AML-193 (cell line): Measurements from ENCODE around the gene PEX16.

Source experiments
- DNase-seq, 2 experiments: peaks; one replicate each; lab custom pipeline; 2025; lab: John Stamatoyannopoulos, UW

PEX16 gene

DNA sequence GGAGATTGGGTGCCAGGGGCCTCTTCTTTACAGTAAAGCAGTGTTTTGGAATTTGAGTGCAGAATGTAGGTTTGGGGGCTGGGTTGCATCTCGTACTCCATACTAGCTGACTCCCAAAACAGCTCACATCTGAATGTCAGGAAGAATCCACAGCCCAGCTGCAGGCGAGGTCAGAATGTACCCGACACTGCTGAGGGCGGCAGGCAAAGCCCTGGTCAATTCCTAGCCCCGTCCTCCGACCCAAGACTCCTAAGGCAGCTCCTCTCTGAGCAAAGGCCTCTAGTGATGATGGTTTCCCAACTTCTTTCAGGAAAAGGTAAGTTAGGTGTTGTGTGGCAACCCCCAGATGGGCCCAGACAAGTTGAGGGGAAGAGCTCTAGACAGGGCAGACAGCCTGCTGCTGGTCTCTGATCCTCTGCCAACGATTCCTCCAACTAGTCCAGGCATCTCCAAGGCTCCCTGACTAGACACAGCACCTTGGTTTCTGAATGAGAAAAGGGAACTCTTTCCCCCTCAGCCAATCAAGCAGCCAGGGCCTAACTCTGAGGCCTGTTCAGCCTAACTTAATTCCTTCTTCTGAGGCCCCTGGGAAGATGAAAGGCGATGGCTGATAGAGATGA, 13.4 kb upstream of the PEX16 start:
- no peak for DNase-seq

DNA sequence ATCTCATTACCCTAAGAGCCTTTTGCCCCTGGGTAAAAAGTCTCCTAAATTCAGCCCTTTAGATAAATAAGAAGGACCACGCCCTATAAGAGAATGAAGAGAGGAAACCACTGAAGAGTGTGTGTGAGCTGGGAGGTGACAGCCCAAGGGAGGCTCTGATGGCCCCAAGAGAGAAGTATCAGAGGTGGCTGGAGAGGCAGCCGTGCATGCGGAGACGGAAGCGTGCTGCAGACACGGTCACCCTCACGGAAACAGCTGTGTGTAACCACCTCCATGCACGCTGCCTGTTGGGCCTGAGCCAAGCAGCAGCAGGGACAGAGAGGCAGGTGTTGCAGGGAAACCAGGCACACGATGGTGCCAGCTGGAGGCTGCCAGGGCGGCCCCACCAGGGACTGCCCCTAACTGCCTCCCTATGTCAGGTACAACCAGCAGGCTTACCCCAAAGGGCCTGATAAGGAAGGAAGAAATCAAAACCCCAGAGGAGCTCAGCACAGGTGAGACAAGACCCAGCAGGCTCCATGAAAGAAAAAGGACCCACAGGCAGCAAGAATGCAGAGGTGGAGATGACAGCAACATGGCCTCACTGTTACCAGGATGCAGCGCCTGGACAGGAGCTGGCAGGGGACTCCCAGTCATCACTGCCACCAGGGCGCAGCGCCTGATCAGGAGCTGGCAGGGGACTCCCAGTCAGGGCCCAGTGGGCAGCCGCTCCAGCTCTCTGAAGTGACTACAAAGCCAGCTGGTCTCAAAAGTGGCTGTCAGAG, 12.5 kb upstream of the PEX16 start:
- DNase-seq, result no peak

GRCh38 chr11:45929486-45930030, 11.9 kb upstream of the PEX16 start:
- no peak for DNase-seq

DNA sequence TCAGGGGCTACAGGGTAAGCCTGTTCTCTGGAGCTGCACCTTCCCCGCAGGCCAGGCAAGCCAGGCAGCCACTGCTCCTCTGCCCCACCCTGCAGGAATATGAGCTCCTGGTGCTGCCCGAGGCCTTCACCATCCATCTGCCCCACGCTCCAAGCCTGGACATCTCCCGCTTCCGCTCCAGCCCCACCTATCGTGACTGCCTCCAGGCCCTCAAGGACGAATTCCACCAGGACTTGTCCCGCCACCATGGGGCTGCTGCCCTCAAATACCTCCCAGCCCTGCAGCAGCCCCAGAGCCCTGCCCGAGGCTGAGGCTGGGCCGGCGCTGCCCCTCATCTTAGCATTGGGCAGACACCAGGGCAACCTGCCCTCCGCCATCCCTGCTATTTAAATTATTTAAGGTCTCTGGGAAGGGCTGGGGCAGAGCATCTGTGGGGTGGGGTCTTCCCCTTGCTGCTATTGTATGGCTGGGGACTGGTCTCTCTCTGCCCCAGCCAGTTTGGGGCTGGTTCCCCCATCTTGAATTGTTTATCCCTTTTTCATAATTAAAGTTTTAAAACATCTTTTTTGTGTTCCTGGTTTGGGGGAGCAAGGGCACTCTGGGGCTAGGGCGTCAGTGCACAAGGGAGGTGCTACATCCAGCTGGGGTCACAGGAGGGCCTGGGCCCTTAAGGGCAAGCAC, 11.0 kb upstream of the PEX16 start:
- DNase-seq, result no peak

GRCh38 chr11:45927684-45928413, 10.2 kb upstream of the PEX16 start:
- DNase-seq, result no peak

DNA sequence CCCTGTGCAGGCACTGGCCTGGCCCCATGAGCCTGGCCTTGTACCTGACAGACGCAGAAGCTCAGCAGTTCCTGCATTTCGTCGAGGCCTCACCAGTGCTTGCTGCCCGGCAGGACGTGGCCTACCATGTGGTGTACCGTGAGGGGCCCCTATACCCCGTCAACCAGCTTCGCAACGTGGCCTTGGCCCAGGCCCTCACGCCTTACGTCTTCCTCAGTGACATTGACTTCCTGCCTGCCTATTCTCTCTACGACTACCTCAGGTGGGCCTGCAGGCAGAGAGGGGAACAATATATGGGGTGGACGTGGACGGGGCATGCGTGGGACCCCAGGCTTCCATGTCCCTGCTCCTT, 9.6 kb upstream of the PEX16 start:
- DNase-seq, result no peak

DNA sequence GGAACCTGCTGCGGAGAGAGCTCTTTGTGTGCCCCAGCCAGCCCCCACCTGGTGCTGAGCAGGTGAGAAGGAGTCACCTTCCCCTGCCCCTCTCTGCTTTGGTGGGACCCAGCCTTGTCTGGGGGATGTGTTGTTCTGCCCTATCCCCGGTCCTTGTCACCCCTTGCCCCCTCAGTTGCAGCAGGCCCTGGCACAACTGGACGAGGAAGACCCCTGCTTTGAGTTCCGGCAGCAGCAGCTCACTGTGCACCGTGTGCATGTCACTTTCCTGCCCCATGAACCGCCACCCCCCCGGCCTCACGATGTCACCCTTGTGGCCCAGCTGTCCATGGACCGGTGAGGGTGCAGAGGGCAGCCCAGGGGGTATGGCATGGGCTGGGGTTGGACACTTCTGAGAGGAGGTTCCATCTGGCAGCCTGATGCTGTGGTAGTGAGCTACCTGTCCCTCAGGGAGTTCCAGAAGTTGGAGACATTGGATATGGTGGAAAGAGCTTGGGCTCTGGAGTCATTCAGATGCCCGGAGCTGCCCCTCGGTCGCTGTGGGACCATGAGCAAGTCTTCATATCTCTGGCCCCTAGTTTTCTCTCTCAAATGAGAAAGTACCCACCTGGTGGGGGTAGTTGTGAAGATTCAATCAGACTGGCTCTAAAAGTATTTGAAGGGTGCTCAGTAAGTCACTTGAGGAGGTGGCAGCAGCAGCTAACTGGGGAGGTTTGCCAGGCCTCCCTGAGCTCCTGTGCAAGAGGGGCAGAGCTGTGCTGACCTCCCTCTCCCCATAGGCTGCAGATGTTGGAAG, 9.1 kb upstream of the PEX16 start:
- DNase-seq, result no peak

- DNase-seq, result no peak
Measured at GRCh38 chr11:45926001-45926401, 8.3 kb upstream of the PEX16 start.

GRCh38 chr11:45925550-45925949, 7.9 kb upstream of the PEX16 start:
- no peak for DNase-seq

- no peak for DNase-seq
Measured at GRCh38 chr11:45924927-45925326, 7.2 kb upstream of the PEX16 start.

GRCh38 chr11:45924036-45924915, 6.6 kb upstream of the PEX16 start:
- no peak for DNase-seq

DNA sequence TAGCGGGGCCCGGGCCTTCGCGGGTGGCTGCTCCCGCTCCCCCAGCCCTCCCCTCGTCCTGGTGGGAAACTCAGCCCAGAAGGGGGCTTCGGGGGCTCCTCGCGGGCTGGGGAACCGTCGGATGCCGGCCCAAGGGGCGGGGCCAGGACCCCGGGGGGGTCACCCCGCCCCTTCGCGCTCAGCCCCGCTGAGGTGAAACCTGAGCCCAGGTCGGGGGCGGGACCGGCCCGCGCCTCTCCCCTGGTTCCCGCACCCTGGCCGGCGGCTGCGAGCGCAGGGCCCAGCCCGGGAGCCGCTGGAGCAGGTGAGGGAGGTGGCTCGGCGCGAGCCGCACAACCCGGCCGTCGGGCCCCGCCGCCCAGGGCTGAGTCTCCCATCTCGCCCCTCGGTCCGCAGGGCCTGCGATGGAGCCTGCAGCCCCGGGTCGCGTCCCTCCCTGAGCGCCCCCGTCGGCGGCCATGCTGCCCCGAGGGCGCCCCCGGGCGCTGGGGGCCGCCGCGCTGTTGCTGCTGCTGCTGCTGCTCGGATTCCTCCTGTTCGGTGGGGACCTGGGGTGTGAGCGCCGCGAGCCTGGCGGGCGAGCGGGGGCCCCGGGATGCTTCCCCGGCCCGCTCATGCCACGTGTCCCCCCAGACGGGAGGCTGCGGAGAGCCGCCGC, 4.9 kb upstream of the PEX16 start, which contains the start of gene LARGE2:
LARGE2 (plus strand) TSS at position 232 of the 658 bp plus-strand sequence; CDS start at position 459, 227 bp downstream.
- no peak for DNase-seq

DNA sequence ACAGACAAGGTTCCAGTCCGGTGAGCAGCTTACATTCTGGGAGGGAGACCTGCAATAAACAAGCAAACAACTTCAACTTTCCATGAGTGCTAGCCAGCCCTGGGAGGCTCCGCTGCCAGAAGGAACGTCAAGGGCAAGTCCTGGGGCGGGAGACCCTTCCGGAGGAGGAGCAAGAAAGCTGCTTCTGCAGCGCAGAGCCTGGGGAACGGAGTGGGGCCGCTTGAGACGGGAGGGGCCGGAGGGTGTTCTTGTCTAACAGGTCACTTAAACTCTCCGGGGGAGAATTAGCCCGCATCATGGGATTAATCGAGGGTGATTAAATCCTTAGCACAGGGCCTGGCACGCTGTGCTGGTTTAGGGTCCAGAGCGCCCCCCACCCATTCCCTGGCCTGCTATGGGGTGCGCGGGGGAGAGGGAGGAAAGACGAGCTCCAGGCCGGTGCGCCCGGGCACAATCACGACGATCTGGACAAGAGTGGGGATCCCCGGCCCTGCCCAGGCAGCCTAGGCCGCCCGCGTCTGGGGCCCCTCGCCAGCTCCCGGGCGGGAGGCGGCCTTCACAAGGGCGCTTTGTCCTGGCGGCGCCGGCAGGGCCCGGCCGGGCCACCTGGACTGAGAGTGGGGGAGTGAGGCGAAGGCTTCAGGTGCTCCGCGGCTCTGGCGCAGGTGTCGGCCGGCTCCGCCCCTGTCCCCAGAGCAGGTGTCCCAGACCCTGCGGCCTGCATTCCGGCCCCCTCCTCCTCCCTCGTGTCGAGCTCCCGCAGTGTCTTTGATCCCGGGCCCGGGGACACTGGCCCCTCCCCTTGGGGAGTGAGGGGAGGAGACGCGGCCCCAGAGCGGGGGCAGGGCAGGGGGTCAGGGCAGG, 4.1 kb upstream of the PEX16 start:
- no peak for DNase-seq

GRCh38 chr11:45920531-45921477, 3.1 kb upstream of the PEX16 start:
- no peak for DNase-seq

DNA sequence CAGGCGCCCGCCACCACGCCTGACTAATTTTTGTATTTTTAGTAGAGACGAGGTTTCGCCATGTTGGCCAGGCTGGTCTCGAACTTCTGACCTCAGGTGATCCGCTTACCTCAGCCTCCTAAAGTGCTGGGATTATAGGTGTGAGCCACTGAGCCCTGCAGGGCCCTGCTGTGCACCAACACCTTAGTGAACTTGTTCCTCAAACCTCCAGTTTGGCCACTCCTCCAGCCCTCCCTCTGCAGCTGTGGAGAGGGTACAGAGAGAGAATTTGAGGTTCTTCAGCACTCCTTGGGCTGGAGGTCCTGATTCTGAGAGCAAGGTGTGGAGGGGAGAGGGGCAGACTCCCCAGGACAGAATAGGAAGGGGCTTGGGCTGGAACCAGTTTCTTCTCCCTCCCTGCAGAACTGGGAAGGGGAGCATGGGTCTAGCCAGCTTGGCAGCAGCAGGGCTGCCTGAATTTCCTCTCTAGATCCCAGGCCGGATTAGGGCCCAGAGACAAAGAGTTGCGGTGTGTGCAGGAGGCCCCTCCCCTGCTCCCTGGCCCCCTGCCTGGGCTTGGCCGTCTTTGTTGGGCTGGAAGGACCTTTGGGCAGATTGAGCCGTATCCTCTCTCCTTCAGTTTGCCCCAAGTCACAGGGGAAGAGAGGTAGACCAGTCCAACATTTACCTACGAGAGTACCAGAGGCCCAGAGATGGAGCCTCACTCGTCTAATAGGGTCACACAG, 2.3 kb upstream of the PEX16 start:
- no peak for DNase-seq

DNA sequence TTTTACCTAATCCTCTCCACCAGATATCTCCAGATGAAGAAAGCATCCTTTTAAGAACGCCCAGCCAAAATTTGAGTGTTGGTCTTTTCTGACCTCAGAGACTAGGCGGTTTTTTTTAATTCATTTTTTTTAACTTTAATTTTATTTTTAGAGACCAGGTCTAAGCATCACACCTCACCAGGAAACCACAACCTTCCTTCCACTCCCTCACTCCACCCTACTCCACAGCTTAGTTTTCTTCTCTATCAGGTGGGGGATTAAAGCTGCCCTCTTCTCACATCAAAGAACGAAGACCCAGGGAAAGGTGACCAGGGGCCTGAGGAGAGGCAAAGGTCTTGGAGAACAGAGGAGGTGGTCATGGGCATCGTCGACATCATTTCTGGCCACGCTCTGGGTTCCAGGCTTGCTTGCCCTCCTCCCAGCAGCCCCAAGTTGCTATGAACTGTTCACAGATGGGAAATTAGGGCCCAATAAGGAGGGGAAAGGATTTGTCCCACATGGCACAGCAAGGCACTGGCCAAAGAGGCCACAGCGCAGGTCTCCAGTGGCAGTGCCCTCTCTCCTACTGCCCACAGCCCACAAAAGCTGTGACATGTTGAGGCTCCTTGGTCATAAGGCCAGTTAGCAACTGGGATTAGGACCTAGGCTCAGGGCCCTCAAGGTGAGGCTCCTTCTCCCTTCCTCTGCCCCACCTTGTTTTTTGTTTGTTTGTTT, 1.4 kb upstream of the PEX16 start:
- DNase-seq, result no peak
